HG02763 (cell line): ENCODE results near the gene ROR1.

Source experiments
- ATAC-seq: cut with Tn5 transposase; IDR thresholded peaks from one replicate; pipeline ENCODE4 v1.9.1; 2021; ENCODE audit warnings: mild to moderate bottlenecking, moderate library complexity; ENCODE audit not compliant: unreplicated experiment

The ROR1 gene

GRCh38 chr1:64124704-64125440 is 351.1 kb downstream of the ROR1 start:
- no peak for ATAC-seq

- ATAC-seq: no peak
Measured at GRCh38 chr1:64126581-64126980, 352.8 kb downstream of the ROR1 start.

- ATAC-seq: no peak
Measured at GRCh38 chr1:64127297-64127696, 353.5 kb downstream of the ROR1 start.

- no peak for ATAC-seq
Measured at GRCh38 chr1:64129701-64130100, 355.9 kb downstream of the ROR1 start.

- ATAC-seq: no peak
Measured at GRCh38 chr1:64131155-64131554, 357.3 kb downstream of the ROR1 start.

GRCh38 chr1:64133036-64133435 is 359.2 kb downstream of the ROR1 start:
- ATAC-seq: no peak

- no peak for ATAC-seq
Measured at GRCh38 chr1:64135462-64136223, 361.8 kb downstream of the ROR1 start.

GRCh38 chr1:64136296-64136695 is 362.5 kb downstream of the ROR1 start:
- no peak for ATAC-seq

- ATAC-seq: no peak
Measured at GRCh38 chr1:64136752-64137411, 363.1 kb downstream of the ROR1 start.

GRCh38 chr1:64137412-64137803 is 363.6 kb downstream of the ROR1 start:
- no peak for ATAC-seq

GRCh38 chr1:64139877-64140276 is 366.1 kb downstream of the ROR1 start:
- no peak for ATAC-seq

GRCh38 chr1:64140596-64140995 is 366.8 kb downstream of the ROR1 start:
- ATAC-seq: no peak

GRCh38 chr1:64147045-64147724 is 373.4 kb downstream of the ROR1 start:
- ATAC-seq: no peak

GRCh38 chr1:64147759-64148158 is 373.9 kb downstream of the ROR1 start:
- no peak for ATAC-seq

GRCh38 chr1:64150266-64150665 is 376.4 kb downstream of the ROR1 start:
- ATAC-seq: no peak

- no peak for ATAC-seq
Measured at GRCh38 chr1:64150729-64151230, 377.0 kb downstream of the ROR1 start.

GRCh38 chr1:64155278-64155677 is 381.5 kb downstream of the ROR1 start:
- no peak for ATAC-seq

GRCh38 chr1:64161357-64161941 is 387.6 kb downstream of the ROR1 start:
- no peak for ATAC-seq

GRCh38 chr1:64162151-64162550 is 388.3 kb downstream of the ROR1 start:
- no peak for ATAC-seq

GRCh38 chr1:64162804-64163203 is 389.0 kb downstream of the ROR1 start:
- no peak for ATAC-seq

GRCh38 chr1:64163431-64163830 is 389.6 kb downstream of the ROR1 start:
- ATAC-seq: no peak
